ENCODE data around the gene SHISA6.

SHISA6 gene

GRCh38 chr17:11459861-11460331 lies 218.9 kb downstream of the SHISA6 start:
- DNase-seq (ENCODE audit: low read depth): no peak

GRCh38 chr17:11461993-11462548 lies 221.1 kb downstream of the SHISA6 start:
- DNase-seq (ENCODE audit: low read depth): no peak

GRCh38 chr17:11467639-11468038 lies 226.6 kb downstream of the SHISA6 start:
- no peak for DNase-seq (ENCODE audit: low read depth)

DNA sequence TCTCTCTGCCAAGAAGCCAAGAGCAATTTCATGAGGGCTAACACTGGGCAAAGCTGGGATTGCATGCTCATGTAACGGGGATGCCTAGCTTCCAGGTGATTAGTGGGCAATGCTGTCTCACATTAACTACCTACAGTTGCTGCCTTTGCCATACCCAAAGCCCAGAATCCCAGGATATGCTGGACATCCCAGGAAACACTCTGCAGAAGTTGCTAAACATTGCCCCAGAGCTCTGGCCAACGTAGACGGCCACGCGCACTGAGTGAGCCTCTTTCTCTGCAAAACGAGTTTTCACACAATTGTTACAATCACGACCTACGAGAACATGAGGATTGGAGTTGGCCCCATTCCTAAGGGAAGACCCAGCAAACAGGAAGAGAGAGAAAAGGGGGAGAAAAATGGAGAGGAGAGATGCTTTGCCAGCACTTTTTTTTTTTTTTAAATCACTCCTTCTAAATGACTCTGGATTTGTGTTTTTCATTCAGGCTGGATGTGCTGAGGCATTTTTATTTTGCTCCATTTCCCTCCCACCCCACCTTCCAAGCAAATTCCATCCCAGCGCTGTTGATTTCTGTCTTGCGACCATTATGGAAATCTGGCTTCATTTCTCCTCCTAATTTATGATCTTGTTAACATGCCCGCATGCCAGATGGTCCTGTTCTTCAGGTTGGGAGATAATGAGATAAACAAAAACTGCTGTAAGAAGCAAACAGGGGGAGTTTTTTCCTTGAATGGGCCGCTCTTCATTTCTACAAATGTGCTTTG lies 244.5 kb downstream of the SHISA6 start:
- no peak for DNase-seq (ENCODE audit: low read depth)

GRCh38 chr17:11486101-11486867 lies 245.3 kb downstream of the SHISA6 start:
- DNase-seq (ENCODE audit: low read depth): no peak

- no peak for DNase-seq (ENCODE audit: low read depth)
Measured at GRCh38 chr17:11486868-11487310, 245.9 kb downstream of the SHISA6 start.

GRCh38 chr17:11487469-11487868 lies 246.5 kb downstream of the SHISA6 start:
- DNase-seq (ENCODE audit: low read depth): no peak

DNA sequence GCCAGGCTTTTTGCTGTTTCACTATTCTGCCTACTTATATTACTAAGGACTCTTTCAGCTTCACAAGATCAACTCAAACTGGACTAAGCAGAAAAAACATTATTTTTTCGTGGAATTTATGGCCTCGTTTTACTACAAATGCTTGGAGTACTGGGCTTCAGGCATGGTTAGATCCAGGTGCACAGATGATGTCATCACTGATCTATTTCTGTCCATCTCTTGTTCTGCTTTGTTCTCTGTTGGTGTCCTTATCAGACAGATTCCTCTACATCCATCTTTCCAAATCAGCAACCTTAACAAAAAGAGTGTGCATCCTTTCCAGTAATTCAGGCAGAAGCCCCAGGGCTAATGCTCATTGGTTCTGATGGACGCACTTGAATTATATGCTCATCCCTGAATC lies 247.4 kb downstream of the SHISA6 start:
- DNase-seq (ENCODE audit: low read depth): no peak

GRCh38 chr17:11490171-11490755 lies 249.2 kb downstream of the SHISA6 start:
- DNase-seq (ENCODE audit: low read depth): no peak

- DNase-seq (ENCODE audit: low read depth): no peak
Measured at GRCh38 chr17:11492511-11492910, 251.5 kb downstream of the SHISA6 start.

DNA sequence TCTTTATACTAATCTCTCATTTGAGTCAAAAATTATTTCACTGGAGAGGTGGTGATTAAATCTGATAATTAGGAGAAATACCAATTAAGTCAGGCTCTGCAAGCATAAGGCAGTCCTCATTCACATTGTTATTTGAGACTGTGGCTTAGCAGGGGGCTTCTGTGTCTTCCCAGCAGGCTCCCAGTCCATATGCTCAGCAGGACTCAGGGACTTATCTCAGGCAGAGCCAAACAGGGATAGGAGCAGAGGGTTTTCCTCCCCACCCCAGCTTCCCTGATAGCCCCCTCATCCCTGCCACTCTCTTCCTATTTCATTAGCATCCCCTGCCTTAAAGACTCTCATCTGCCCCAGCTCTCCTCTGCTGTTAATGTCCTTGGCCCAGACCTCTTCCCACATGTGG lies 252.9 kb downstream of the SHISA6 start:
- no peak for DNase-seq (ENCODE audit: low read depth)

DNA sequence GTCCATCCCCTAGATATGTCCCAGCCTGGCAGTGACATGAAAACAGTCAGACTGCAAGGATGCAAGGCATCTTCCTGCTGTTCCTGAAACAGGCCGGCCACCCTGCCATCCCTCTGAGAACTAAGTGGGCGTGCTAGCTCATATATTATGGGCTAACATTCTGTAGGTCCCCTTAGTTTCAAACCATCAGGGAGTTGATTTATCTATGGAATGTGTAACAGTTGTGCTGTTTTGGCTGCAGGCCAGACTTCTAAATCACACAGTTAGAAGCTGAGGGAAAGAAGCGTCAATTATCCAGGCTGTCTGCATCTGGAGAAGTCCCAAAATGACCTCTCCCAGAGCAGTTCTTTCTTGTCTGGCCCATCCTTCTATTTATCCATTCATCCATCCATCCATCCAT lies 254.6 kb downstream of the SHISA6 start:
- no peak for DNase-seq (ENCODE audit: low read depth)

- no peak for DNase-seq (ENCODE audit: low read depth)
Measured at GRCh38 chr17:11499881-11500280, 258.9 kb downstream of the SHISA6 start.

- DNase-seq (ENCODE audit: low read depth): no peak
Measured at GRCh38 chr17:11503308-11504035, 262.5 kb downstream of the SHISA6 start.

- no peak for DNase-seq (ENCODE audit: low read depth)
Measured at GRCh38 chr17:11506635-11507034, 265.6 kb downstream of the SHISA6 start.

DNA sequence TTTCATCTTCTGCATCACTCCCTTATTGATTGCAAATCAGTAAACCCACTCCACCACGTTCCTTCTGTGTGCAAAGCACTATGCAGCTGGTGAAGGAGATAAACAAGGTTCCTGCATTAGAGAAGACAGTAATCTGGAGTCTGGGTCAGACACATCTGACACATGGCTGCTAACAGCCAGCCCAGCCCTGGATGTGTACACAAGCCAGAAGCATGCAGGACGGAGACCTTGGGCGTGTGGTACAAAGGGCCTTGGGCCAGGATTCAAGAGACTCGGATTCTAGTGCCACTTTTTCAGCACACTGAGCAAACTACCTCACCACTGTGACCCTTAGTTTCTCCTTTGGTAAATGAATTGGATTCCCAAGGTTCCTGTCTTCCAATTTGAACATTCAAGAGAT lies 270.7 kb downstream of the SHISA6 start:
- no peak for DNase-seq (ENCODE audit: low read depth)

- no peak for DNase-seq (ENCODE audit: low read depth)
Measured at GRCh38 chr17:11514565-11514964, 273.6 kb downstream of the SHISA6 start.

- no peak for DNase-seq (ENCODE audit: low read depth)
Measured at GRCh38 chr17:11514981-11515680, 274.1 kb downstream of the SHISA6 start.

GRCh38 chr17:11515901-11516300 lies 274.9 kb downstream of the SHISA6 start:
- DNase-seq (ENCODE audit: low read depth): no peak

DNA sequence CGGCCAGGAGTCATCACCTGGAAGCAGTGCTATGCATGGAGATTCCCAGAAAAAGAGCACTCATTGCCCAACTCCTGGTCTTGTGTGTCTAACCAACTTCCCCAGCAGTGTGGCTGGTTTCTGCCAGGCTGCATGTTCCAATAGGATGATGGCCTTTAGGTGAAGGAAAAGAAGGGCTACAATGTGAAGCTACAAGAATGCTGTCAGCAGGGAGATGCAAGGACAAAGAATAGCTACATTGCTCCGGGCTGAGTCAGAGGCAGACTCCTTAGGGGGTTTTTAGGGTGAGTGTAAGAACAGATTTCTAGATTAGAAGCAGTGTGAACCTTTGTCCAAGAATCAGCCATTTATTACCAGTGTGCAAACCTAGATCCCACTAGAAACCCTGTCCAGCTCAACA lies 294.2 kb downstream of the SHISA6 start:
- no peak for DNase-seq (ENCODE audit: low read depth)

DNA sequence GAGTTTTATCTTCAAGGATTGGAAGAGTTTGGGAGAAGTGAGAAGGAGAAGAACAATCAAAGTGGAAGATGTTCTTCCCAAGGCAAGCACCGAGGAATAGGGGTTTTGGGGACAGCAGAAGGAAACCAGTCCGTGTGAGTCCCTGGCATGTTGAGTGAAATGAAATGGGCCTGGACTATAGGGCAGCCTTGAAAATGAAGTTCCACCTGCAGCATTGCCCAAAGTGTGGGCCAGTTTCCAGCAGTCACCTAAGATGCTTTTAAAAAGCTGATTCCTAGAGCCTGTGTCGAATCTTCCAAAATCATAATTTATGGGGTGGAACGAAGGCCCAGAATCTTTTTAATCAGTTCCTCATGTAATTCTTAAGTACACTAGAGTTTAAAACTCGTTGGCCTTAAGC lies 297.4 kb downstream of the SHISA6 start:
- no peak for DNase-seq (ENCODE audit: low read depth)

Data from stimulated activated CD8-positive, alpha-beta memory T cell treated with anti-CD3 and anti-CD28 coated beads, Interleukin-12 subunit alpha, Interleukin-12 subunit beta, amount 100 ng/mL, for 4 hours (primary cell).